ENCODE data around the gene BUD13. TPM values are rescaled to one million over a fixed set of nuclear protein-coding genes. Genes with fewer than 3 reads are reported as not detected.

Gene BUD13
- total and polyA plus RNA-seq, 10 of the 15 experiments (the other 5 are each of a cell fraction or from before 2014, with no cell fraction given) = 10.9 to 36.5 (median 24.7) TPM

- ChIA-PET RAD21 (ENCODE audit: unreplicated experiment) (no interaction called here), POLR2A (no interaction called here), CTCF (no interaction called here), SMC1A (ENCODE audit: uncharacterized antibody, unreplicated experiment) (no interaction called here)
- no peak overlapping the region for H3K9ac ChIP-seq (ENCODE audit: control insufficient read depth, insufficient read depth, low read length)
- H4K20me1 ChIP-seq (ENCODE audit: control insufficient read depth, insufficient read depth) = no peaks in the 10 kb centered on the region
- DNase-seq (ENCODE audit: low read depth, low spot score) (no peak), ATAC-seq (no peak), FAIRE-seq (no peak)
- no peak overlapping the region for H3K4me2 ChIP-seq (ENCODE audit: control insufficient read depth, insufficient read depth)
- 31% methylated on average over 9 of the region's 9 CpGs for WGBS (ENCODE audit: insufficient coverage, insufficient replicate concordance, low lambda C conversion rate, missing lambda C conversion rate)
- no peak overlapping the region for H3K27ac ChIP-seq (ENCODE audit: control insufficient read depth, insufficient read depth)
- H3K27me3 ChIP-seq (replicated peaks in 1 of 2; ENCODE audit: control insufficient read depth in 2 of 2, insufficient read depth in 2 of 2, low read length in 1 of 2) = peaks cover 0 to 2% of the 10 kb centered on the region in 2 experiments; a peak in 3 of 4 replicates
- H3K79me2 ChIP-seq (ENCODE audit: control insufficient read depth, insufficient read depth, low read length) = no peaks in the 10 kb centered on the region
- intact Hi-C loops (cut with micrococcal nuclease; ENCODE audit: unreplicated experiment) = no loop called here
- BruUV-seq (replicated peaks) = no TSS peak
- H2AFZ ChIP-seq (ENCODE audit: control insufficient read depth, low read depth, low read length) = no peak overlapping the region
- in situ Hi-C loops (cut with MboI) = no loop called here
- no peaks in the 10 kb centered on the region for H3K9me3 ChIP-seq (replicated peaks; ENCODE audit: control insufficient read depth, insufficient read depth, low read length)
- H3K4me3 ChIP-seq = no peak overlapping the region
- no peaks in the 10 kb centered on the region for H3K4me1 ChIP-seq (ENCODE audit: control insufficient read depth, insufficient read depth, low read length)
- H3K36me3 ChIP-seq (ENCODE audit: control insufficient read depth in 2 of 2, insufficient read depth in 2 of 2, low read length in 1 of 2) = no peaks in the 10 kb centered on the region
- no peak for TF ChIP-seq RAD21 (IDR thresholded peaks at IDR 0.05; ENCODE audit: insufficient read depth, low read depth, low read length)
- TF ChIP-seq JUND (IDR thresholded peaks at IDR 0.05; ENCODE audit: low read depth, low read length) = no peak
- no peak for TF ChIP-seq NFYB (IDR thresholded peaks at IDR 0.05; ENCODE audit: insufficient read depth, low read depth, low read length)
- no peak for TF ChIP-seq BCL3 (IDR thresholded peaks at IDR 0.05; ENCODE audit: borderline replicate concordance, insufficient read depth, low read depth, low read length, poor library complexity, severe bottlenecking)
- no peak for TF ChIP-seq ATF7 (IDR thresholded peaks at IDR 0.05; ENCODE audit: low read depth)
- TF ChIP-seq YY1 (IDR thresholded peaks at IDR 0.05; ENCODE audit: low read depth, low read length) = no peak
- TF ChIP-seq STAT1 (conservative IDR thresholded peaks at IDR 0.05) = no peak
- no peak for TF ChIP-seq USF2 (IDR thresholded peaks at IDR 0.05; ENCODE audit: borderline replicate concordance, low read depth, low read length)
- no peak for TF ChIP-seq E2F4 (IDR thresholded peaks at IDR 0.05; ENCODE audit: low read depth, low read length)
- TF ChIP-seq ASH2L (IDR thresholded peaks at IDR 0.05; ENCODE audit: borderline replicate concordance, low read depth) = no peak
- no peak for TF ChIP-seq TAF1 (IDR thresholded peaks at IDR 0.05; ENCODE audit: borderline replicate concordance, low read depth, low read length)
- no peak for TF ChIP-seq FOS (IDR thresholded peaks at IDR 0.05; ENCODE audit: borderline replicate concordance, extremely low read depth, insufficient read length)
- TF ChIP-seq NKRF (conservative IDR thresholded peaks at IDR 0.05) = no peak
- no peak for TF ChIP-seq NFXL1 (IDR thresholded peaks at IDR 0.05; ENCODE audit: borderline replicate concordance)
- no peak for TF ChIP-seq NR2C1 (IDR thresholded peaks at IDR 0.05)
- TF ChIP-seq FOXK2 (IDR thresholded peaks at IDR 0.05) = no peak
Measured at GRCh38 chr11:116707746-116708145, 65.0 kb downstream of the BUD13 start.
